ENCODE measurements around the gene MRPL23.

MRPL23 gene

DNA sequence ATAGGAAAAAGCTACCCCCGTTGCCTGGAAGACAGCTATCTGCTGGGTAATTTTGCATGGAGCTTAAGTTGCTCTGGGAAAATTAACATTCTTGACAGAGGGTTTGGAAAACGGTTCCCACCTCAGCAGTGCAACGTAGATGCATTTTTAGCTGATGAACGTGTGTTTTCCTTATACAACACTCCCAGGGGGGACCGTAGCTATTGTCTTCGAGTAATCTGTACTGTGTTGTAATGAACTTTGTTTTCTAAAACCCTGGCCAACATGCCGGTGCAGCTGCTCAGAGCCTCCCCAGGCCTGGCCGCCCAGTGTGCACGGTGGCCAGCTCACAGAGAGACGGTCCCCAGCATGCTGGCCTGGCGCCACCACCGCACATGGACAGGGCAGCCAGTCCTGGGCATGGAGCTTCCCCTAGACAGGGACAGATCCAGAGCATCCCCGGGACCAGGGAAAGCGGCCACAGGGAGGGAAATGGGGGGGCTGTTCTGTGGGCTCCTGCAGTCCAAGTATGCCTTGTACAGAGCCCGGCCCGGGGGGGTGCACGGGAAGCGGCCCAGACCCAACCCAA, 25.5 kb upstream of the MRPL23 start:
- no peak for DNase-seq (ENCODE audit: low spot score)

DNA sequence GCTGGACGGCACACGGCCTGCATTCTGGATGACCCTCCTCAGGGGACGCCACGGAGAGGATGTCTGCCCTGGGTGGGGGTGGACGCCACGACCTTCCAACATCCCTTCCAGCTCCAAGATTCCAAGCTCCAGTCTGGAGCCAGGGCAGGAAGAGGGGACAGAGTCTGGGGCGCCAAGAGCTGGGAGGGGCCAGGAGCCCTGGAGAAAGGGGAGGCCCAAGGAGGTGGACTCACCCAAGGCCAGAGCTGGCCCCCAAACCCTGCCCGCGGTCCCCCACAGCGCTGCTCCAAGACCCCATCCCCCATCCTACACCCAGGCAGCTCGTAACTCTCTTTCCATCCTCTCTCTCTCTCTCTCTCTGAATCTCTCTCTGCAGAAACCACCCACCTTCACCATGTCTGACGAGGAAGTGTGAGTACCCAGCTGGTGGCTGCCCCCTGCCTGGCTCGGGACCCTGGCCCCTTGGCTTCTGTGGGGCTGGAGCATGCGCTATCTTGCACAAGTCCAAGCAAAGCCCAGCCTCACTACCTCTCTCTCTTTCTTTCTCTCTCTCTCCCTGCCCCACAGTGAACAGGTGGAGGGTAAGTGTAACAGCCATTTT, 24.6 kb upstream of the MRPL23 start:
- DNase-seq (ENCODE audit: low spot score), result no peak

DNA sequence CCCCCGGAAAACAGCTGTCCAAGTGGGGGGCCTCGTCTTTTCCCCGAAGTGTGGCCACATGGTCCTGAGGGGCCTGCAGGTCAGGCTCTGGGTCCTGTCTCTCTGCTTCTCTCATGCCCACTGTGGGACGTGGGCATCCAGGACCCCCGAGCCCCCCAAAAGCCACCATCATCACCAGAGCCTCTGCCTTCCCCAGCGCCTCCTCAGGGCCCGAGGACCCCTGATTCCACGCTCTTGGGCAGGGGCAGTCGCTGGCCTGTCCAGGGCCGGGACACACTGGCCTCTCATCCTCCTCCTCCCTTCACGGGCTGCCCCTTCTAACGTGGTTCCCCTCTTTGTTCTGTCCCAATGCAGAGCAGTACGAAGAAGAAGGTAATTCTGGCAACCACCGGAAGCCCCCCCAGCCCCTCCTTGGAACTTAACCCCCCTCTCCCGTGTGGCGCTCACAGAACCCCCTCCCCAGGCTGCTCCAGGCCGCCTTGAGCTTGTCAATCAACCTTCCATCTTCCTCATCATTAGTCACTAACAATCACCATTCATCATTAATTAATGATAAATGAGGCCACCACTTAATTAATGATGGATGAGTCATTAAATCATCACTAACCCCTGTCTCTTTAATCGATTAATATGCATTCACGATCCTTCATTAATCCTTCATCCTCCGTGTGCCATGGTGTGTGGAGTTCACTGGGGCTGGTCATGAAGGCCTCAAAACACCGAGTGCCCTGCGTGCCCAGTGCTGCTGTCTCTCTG, 23.8 kb upstream of the MRPL23 start:
- no peak for DNase-seq (ENCODE audit: low spot score)

DNA sequence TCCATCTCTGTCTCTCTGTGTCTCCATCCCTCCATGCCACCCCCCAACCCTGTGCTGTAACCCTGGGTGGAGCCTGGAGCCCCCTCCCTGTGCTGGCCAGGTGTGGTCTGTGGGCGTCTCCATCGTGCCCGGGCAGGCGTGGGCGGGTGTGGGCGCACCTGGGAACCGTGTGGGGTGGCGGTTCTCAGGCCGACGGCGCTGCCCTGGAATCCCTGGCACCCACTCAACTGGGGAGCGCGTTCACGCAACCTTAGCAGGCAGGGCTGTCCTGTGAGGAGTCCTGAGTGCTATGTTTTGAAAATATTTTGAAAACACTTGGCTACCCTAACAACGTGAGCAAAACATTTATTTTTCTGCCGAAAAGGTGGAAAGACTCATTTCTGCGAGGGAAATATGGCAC, 23.0 kb upstream of the MRPL23 start:
- DNase-seq (ENCODE audit: low spot score), result no peak

DNA sequence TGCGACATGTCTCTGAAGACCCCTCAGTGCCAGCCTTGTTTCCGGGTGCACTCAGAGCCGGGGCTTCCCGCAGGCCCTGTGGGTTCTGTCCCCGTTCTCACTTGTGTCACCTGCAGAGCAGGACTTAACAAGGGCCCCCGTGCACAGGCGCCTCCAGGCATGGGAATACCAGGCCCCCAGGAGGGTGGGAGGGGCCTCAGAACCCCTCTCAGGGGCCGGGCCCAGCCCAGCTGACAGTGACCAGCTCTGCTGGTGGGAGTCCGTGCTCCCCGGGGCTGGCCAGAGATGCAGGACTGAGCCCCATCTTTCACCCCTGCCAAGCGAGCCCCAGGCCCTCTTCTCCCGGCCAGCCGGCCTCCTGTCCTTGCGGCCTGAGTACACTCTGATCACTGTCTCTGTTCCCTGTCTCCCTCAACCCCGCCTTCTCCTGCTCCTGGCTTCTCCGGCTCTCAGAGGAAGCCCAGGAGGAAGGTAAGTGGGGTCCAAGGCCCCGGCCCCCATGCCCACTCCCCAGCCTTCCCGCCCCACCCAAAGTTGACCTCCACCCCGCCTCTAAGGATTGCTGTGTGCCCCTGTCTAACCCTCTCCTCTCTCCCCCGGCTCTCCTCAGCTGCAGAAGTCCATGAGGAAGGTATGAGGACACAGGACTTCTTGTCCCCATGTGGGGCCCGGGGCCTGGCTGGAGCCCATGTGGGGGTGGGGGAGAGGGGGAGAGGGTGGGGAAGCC, 22.3 kb upstream of the MRPL23 start:
- DNase-seq (ENCODE audit: low spot score), result no peak

DNA sequence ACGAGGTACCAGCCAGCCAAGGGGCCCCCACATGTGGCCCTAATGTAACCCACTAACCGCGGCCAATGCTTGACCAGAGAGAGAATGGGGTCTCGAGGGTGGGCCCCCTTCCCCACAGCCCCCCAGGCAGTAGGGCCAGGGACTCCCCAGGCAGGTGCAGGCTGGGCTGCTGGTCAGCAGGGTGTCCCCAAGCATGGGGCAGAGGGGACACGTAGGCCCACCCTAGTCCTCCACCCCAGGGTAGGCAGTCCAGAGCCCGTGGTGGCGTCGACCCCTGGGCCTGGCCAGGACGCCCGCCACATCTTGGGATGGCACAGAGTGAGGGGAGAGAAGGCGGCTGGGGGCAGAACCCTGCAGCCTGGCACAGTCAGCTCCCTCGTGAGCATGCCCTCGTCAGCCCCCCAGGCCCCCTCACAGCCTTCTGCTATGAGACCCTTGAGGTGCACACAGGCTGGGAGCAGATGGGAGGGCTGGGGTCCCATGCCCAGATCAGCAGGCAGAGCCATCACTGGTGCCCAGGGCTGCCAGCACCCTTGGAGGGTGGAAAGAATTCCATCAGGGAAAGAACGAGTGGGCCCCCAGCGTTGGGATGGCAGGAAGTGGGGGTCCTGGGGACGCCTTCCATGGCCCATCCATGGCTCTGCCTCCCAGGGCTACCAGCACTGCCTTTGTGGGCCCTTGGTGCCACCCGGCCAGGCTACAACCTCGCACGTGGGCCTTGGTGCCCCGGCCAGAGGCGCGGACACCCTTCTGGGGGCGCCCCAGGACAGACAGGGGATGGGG, 21.6 kb upstream of the MRPL23 start:
- no peak for DNase-seq (ENCODE audit: low spot score)

DNA sequence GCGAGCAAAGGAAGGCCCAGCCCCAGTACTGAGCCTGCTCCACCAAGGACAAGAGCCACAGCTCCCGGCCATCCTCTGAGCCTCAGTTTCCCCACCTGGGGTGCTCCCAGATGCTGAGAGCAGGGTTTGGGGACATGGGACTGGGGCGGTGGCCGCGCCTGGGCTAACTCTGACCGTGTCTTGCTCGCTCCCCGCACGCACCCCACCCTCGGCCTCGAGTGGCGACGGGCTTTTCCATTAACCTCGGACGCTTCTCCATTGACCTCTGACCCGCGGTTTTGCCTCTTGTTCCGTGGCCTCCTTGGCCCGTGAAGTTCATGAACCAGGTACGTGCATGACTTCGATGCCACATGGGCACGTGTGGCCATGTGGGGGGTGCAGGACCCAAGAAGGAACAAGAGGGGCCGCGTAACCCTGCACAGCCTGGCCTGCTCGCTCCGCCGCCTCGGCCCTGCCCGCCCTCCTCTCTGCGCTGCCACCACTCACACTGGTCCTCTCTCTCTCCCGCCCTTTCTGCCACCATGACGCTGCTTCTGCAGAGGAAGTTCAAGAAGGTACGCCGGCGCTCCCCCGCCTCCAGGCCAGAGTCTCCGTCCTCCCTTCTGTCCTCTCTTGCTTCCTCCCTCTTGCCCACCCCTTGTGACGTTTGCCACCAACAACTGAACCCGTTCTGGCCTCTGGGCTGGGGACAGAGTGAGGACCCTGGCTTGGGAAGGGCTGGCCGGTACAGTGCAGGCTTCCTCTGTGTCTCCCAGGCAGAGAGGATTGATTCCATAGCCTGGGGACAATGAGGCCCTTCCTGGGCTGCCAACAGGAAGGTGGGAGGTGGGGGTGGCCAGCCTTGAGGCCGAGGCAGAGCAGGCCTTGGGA, 20.7 kb upstream of the MRPL23 start:
- DNase-seq (ENCODE audit: low spot score), result no peak

DNA sequence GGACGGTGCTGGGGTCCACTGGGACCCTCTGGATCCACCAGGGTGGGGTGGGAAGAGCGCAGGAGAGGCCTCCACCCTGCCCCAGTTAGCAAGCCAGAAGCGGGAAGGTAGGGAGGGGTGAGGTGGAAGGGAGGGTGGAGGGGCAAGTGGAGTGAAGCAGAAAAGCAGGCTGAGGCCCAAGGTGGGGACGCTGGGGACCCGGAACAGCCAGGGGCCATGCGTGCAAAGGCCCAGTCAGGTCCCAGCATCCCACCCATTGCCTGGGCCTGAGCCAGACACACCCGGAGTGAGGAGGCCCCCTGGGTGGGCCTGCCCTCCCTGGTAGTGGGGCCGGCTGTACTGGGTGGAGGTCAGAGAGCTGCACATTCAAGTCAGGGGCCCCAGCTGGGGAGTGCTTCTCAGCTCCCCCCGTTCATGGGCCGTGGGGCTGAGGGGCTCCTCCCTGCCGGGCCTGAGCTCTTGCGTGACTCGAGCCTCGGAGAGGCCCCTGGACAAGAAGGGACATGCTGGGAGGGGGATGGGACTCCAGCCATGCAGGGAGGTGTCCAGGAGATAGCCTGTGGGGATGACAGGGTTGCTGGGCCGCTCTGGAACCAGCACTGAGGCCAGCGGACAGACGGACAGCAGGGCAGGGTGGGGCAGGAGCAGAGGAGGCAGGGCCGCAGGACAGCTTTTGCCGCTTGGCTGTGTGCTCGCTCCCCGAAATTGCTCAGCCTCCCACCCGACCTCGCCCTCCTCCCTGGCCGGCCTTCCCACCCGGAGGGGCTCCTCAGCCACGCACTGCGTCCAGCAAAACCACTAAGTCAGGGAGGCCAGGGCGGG, 19.9 kb upstream of the MRPL23 start:
- DNase-seq (ENCODE audit: low spot score), result no peak

DNA sequence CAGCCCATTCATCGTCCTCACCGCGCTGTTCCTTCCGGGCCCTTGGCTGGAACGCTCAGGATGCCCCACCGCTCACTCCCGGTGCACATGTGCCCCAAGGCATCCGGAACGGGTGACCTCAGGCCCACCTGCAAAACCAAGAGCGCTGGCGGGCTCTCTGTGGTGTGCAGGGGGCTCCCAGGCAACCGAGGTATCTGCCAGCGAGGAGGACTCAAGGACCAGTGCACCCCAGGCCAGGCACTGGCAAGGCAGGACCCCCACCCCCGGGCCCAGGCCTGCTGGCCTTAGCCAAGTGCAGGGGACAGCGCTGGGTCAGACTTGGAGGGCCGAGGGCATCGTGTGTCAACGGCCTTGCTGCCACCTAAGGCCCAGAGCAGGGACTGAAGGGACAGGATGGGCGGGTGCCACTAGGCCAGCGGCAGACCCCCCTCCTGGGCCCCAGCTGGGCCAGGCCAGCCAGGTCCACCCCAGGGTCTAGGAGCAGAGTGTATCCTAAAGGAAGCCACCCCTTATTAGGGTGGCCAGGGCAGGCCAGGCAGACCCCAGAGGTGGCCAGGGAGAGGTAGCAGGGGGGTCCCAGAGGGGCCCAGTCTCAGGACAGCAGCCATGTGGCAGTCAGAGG, 19.2 kb upstream of the MRPL23 start:
- DNase-seq (ENCODE audit: low spot score), result no peak

DNA sequence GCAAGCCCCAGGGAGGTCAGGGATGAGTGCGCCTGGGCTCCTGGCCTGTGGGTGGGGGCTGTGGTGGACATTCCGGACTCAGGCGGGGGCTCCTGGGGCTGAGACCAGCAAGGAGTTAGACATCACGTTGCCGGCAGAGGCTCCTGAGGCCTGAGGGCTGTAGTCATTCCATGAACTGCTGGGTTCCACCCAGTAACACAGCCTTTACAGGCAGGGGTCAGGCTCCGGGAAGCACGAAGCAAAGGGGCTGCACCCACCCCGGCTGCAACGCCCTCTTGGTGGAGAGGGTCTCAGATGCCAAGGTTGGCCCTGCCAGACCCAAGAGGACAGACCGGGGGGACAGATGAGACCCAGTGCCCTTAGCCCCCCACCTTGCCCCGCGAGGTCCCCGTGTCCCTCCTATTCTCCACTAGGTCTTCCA, 18.7 kb upstream of the MRPL23 start:
- no peak for DNase-seq (ENCODE audit: low spot score)

DNA sequence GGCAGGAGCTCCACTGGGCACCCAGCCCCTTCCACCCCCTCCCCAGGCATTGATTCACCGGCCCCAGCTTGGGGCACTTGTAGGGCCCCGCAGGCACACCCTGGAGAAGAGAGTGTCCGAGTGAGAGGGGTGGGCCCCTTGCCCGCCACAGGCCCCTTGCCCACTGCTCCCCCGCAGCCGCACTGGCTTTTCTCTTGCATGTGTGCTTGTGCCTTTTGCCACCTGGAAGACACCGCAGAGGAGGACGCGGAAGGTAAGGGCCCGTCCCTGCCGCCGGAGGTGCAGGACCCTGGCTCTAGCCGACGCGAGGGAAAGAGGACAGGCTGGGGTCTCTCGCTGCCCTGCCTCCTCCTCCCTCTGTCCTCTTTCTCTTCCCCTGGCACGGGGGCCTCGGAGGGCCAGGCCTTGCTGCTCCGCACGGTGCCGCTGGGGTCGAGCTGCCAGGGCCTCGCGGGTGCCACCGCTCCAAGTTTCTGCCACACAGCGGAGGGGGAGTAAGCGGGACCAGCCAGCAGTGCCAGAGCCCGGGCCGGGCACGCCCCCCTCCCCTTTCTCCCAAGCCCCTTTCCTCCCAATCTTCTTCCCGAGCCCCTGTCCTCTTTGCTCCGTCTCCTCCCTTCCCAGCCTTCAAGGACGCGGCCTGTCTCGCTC, 18.1 kb upstream of the MRPL23 start:
- no peak for DNase-seq (ENCODE audit: low spot score)

DNA sequence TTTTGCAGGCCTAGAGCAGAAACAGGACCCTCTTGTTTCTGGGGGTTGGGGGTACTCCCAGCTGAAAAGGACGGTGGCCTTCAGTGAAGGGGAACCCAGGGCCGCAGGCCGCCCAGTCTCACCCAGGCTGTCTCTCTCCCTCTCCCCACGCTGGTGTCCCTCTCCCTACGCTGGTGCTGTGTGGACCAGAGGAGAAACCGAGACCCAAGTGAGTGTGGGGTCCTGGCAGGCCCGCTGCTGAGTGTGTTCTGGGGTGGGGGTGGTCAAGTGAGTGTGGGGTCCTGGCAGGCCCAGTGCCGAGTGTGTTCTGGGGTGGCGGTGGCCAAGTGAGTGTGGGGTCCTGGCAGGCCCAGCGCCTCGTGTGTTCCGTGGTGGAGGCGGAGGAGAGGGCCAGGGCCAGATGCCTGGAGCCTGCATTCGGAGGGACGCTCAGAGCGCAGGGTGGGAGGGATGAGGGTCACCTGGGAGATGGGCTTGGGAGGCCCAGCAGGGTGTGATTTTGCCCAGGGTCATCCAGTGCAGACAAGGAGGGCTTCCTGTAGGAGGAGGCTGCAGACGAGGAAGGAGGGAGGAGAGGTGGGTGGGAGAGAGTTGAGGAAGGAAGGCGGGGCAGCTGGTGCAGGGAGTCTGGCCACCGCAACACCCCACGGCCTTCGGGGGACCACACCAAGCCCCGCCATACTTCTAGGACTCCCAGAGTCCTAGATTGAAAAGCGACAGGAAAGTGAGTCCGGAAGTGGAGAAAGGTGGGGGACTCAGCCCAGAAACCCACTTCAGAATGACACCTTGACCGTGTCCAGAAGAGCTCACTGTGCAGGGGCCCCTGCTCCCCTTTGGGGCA, 17.3 kb upstream of the MRPL23 start:
- no peak for DNase-seq (ENCODE audit: low spot score)

DNA sequence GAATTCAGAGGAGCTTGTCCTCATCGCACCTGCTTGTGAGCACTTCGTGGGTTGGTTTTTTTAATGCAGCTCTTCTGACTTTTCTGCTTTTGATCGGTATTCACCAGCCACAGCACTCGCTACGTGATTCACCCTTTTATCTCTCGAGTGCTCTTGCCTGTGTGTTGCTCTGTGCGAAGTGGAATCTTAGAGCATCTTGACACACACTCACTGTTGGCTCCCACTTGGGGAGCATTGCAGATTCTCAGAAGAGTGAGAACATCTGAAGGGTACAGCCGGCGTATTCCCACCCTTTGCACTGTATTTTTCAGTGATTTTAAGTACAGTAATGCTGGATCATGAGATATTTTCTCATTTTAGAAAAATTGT, 16.7 kb upstream of the MRPL23 start:
- no peak for DNase-seq (ENCODE audit: low spot score)

DNA sequence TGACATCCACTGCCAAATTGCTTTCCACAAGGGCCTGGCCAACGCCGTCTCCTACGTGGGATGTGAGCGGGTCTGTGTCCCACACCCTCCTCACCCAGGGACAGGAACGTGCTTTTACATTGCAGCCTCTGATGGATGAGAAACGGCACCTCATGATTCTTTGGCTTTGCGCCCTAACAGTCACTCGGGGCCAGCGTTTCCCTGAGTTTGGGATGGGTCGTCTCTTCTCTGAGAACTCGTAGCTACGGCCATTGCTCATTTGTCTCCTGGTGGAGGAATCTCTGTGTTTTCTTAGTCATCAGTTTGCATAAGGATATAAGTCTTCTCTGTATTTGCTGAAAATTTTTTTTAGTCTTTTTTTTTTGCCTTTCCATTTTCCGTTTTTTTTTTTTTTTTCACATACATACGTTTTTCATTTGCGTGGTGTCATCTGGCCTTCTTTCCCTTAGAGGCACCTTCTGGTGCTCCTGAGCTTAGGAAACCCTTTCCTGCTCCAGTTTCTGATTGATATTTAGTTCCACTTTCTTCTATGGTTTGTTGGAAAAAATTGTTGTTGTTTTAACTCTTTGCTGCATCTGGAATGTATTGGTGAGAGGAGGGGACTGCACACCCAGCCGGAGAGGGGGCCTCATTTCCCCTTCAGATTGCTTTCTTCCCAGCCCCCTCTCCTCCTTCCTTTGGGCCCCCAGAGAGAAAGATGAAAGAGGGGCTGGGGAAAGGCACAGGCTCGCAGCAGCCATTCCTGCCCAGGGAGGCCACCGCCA, 15.6 kb upstream of the MRPL23 start:
- no peak for DNase-seq (ENCODE audit: low spot score)

DNA sequence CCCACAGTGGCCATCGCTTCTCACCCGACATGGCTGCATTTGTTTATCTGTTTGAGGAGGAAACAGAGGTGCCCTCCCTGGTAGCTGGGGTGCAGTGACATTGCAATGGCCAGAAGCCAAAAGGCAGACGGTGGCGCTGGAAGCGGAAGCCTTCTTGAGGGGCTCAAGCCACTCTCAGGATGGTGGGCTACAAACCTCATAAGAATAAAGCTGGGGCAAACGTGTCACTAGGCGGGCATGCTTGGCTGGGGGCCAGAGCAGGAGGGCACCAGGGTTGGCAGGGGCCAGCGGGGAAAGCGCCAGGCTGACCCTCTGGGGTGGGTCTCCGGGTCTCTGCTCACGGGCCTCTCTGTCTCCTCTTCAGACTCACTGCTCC, 15.0 kb upstream of the MRPL23 start:
- DNase-seq (ENCODE audit: low spot score), result no peak

DNA sequence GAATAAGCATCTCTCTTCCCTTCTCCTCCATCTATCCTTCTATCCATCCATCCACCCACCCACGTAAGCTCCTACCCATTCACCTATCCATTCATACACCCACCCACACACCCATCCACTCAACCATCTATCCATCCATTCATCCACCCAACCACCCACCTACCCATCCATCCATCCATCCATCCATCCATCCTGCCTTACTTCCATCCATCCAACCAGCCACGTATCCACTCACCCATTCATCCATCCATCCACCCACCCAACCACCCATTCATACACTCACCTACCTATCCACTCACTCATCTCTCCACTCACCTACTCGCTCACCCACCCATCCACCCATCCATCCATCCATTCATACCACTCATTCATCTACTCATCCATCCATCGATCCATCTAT, 14.5 kb upstream of the MRPL23 start:
- no peak for DNase-seq (ENCODE audit: low spot score)

DNA sequence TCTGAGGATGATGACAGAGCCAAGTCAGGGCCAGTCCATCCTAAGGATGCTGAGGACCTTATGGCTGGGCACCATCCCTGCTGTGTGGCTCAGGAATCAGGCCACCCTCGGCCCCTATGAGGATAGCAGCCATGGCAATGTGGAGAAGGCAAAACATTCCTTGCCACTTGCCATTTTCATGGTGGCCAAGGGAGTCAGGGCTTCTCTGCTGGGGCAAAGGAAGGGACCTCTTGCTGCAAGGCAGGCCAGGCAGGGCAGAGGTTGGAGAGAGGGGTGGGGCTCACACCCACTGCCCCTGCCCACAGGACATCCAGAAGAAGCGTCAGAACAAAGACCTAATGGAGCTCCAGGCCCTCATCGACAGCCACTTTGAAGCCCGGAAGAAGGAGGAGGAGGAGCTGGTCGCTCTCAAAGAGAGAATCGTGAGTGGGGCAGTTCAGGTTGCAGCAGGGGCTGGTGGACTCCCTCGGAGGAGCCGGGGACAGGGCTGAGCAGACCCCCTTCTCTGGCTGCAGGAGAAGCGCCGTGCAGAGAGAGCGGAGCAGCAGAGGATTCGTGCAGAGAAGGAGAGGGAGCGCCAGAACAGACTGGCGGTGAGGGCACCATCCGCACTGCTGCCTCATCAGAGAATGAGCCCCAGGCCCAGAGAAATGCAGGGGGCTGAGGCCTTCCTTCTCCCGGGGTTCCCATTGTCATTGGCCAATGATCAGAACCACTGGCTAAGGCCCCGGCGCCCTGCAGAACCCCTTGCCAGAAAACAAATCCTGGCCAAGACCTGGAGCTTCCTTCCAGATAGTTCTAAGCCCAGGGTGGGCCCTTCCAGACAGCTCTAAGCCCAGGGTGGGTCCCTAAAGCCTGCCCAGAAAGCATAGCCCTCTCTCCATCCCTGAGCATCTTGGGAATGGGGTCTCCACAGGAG, 13.5 kb upstream of the MRPL23 start:
- DNase-seq (ENCODE audit: low spot score), result no peak

Data from ecto neural progenitor cell (in vitro differentiated cells).